HEK293 (cell line): ENCODE measurements around the gene C1QTNF1.

Source experiments
- CTCF ChIA-PET: fragments of 350-600 bp; formaldehyde crosslinking; extraction: SDS; loops from one replicate; lab custom pipeline; 2021; ENCODE audit warnings: antibody characterized with exemption; lab: Yijun Ruan, JAX
- POLR2A ChIA-PET: fragments of 300-600 bp; formaldehyde crosslinking; extraction: SDS; loops from one replicate; lab custom pipeline; 2020; ENCODE audit warnings: antibody characterized with exemption, inconsistent platforms; lab: Yijun Ruan, JAX
- H3K27ac ChIP-seq: fragments of 200-500 bp; sonication (Bioruptor generic); 2 replicates; pipeline ENCODE4 v1.5.1; 2014; ENCODE audit warnings: low read depth, low read length, control low read depth, inconsistent platforms; ENCODE audit errors: extremely low read depth
- H3K36me3 ChIP-seq, 2 experiments: fragments of 200-500 bp in 1 of 2; sonication (Bioruptor generic) in 1 of 2; 1 replicate in 1 of 2; 2 replicates in 1 of 2; pipeline ENCODE4 v1.5.1; 2014 to 2017; ENCODE audit warnings: inconsistent platforms in 2 of 2, low read length in 2 of 2; ENCODE audit not compliant: control insufficient read depth in 2 of 2, insufficient read depth in 1 of 2
- H3K4me1 ChIP-seq: fragments of 200-500 bp; sonication (Bioruptor generic); 2 replicates; pipeline ENCODE4 v1.5.1; 2014; ENCODE audit warnings: mild to moderate bottlenecking, low read length, inconsistent platforms; ENCODE audit not compliant: control insufficient read depth, insufficient read depth
- H3K4me3 ChIP-seq: 2 replicates; pipeline ENCODE4 v1.5.1; 2011; ENCODE audit warnings: low read depth, mild to moderate bottlenecking, control low read depth, low read length, moderate library complexity
- H3K9me3 ChIP-seq: fragments of 200-500 bp; sonication (Bioruptor generic); 2 replicates; pipeline ENCODE4 v1.5.1; 2014; ENCODE audit warnings: low read depth, low read length, inconsistent platforms; ENCODE audit not compliant: control insufficient read depth, insufficient read depth
- KLF17 ChIP-seq: fragments of 450-650 bp; formaldehyde crosslinking; IDR thresholded peaks from 2 replicates; pipeline ENCODE4 v1.5.1; 2016; ENCODE audit warnings: missing biosample characterization, missing genetic modification characterization
- KLF7 ChIP-seq: fragments of 450-650 bp; formaldehyde crosslinking; IDR thresholded peaks from 2 replicates; pipeline ENCODE4 v1.5.1; 2016; ENCODE audit warnings: missing biosample characterization, missing genetic modification characterization, borderline replicate concordance
- SCRT1 ChIP-seq: fragments of 450-650 bp; formaldehyde crosslinking; IDR thresholded peaks from 2 replicates; pipeline ENCODE4 v1.5.1; 2016; ENCODE audit warnings: missing biosample characterization, missing genetic modification characterization, borderline replicate concordance
- SCRT2 ChIP-seq: fragments of 450-650 bp; formaldehyde crosslinking; IDR thresholded peaks from 2 replicates; pipeline ENCODE4 v1.5.1; 2016; ENCODE audit warnings: missing biosample characterization, missing genetic modification characterization
- SP3 ChIP-seq: fragments of 450-650 bp; formaldehyde crosslinking; IDR thresholded peaks from 2 replicates; pipeline ENCODE4 v1.5.1; 2016; ENCODE audit warnings: missing biosample characterization, missing genetic modification characterization
- TCF7L2 ChIP-seq: IDR thresholded peaks from 2 replicates; pipeline ENCODE4 v1.6.1; 2011; ENCODE audit warnings: low read depth, mild to moderate bottlenecking, inconsistent platforms, low read length, moderate library complexity, borderline replicate concordance
- WT1 ChIP-seq: fragments of 450-650 bp; formaldehyde crosslinking; IDR thresholded peaks from 2 replicates; pipeline ENCODE4 v1.5.1; 2016; ENCODE audit warnings: missing biosample characterization, missing genetic modification characterization
- YY2 ChIP-seq: fragments of 450-650 bp; formaldehyde crosslinking; IDR thresholded peaks from 2 replicates; pipeline ENCODE4 v1.5.1; 2016; ENCODE audit warnings: missing biosample characterization, missing genetic modification characterization
- ZNF148 ChIP-seq: fragments of 450-650 bp; formaldehyde crosslinking; IDR thresholded peaks from 2 replicates; pipeline ENCODE4 v1.5.0; 2017; ENCODE audit warnings: missing biosample characterization, missing genetic modification characterization, borderline replicate concordance
- ZNF248 ChIP-seq: fragments of 450-650 bp; formaldehyde crosslinking; IDR thresholded peaks from 2 replicates; pipeline ENCODE4 v1.5.1; 2017; ENCODE audit warnings: missing biosample characterization, missing genetic modification characterization
- ZNF341 ChIP-seq: fragments of 450-650 bp; formaldehyde crosslinking; IDR thresholded peaks from 2 replicates; pipeline ENCODE4; 2016; ENCODE audit warnings: low read depth, missing biosample characterization, missing genetic modification characterization
- ZNF544 ChIP-seq: fragments of 450-650 bp; formaldehyde crosslinking; IDR thresholded peaks from 2 replicates; pipeline ENCODE4 v1.5.0; 2017; ENCODE audit warnings: missing biosample characterization, missing genetic modification characterization
- ZNF555 ChIP-seq: fragments of 450-650 bp; formaldehyde crosslinking; conservative IDR thresholded peaks from 2 replicates; pipeline ENCODE4 v1.5.1; 2017; ENCODE audit warnings: missing biosample characterization, mild to moderate bottlenecking, missing genetic modification characterization, inconsistent platforms
- ZNF610 ChIP-seq: fragments of 450-650 bp; formaldehyde crosslinking; IDR thresholded peaks from 2 replicates; pipeline ENCODE4 v1.5.1; 2016; ENCODE audit warnings: missing biosample characterization, missing genetic modification characterization, borderline replicate concordance
- ZNF658 ChIP-seq: fragments of 450-650 bp; formaldehyde crosslinking; IDR thresholded peaks from 2 replicates; pipeline ENCODE4; 2016; ENCODE audit warnings: missing biosample characterization, missing genetic modification characterization
- ZNF747 ChIP-seq: fragments of 450-650 bp; formaldehyde crosslinking; IDR thresholded peaks from 2 replicates; pipeline ENCODE4 v1.5.1; 2016; ENCODE audit warnings: missing biosample characterization, missing genetic modification characterization
- ZNF791 ChIP-seq: fragments of 450-650 bp; formaldehyde crosslinking; IDR thresholded peaks from 2 replicates; pipeline ENCODE4 v1.5.1; 2016; ENCODE audit warnings: missing biosample characterization, missing genetic modification characterization
- ZSCAN16 ChIP-seq: fragments of 450-650 bp; formaldehyde crosslinking; IDR thresholded peaks from 2 replicates; pipeline ENCODE4 v1.5.1; 2016; ENCODE audit warnings: missing biosample characterization, missing genetic modification characterization
- ZSCAN18 ChIP-seq: fragments of 450-650 bp; formaldehyde crosslinking; IDR thresholded peaks from 2 replicates; pipeline ENCODE4 v1.5.1; 2016; ENCODE audit warnings: missing biosample characterization, missing genetic modification characterization

Gene C1QTNF1

GRCh38 chr17:79031996-79032875, 8.3 kb downstream of the C1QTNF1 start (continued):
- TF ChIP-seq ZNF248 (no peak), ZNF341 (no peak), KLF17 (tag by site-specific recombination) (no peak)

GRCh38 chr17:79033046-79033616, 9.2 kb downstream of the C1QTNF1 start:
- Histone ChIP-seq H3K4me3 (no peak overlapping the region), H3K9me3 (no peaks in the 10 kb centered on the region), H3K36me3 (no peaks in the 10 kb centered on the region), H3K27ac (no peak overlapping the region), H3K4me1 (peaks cover 9% of the 10 kb centered on the region; the same call in 1 of the 2 replicates)
- POLR2A ChIA-PET: interaction anchor here (1.7 kb wide), 1 partner anchor 53 kb away, joined by 4 read pairs; the partner anchor contains the start of gene LGALS3BP
- TF ChIP-seq ZNF544 (no peak), ZSCAN16 (tag by site-specific recombination) (no peak), WT1 (tag by site-specific recombination) (no peak), ZNF555 (no peak), SCRT1 (tag by site-specific recombination) (no peak), KLF7 (tag by site-specific recombination) (no peak), ZNF610 (tag by site-specific recombination) (no peak), ZNF791 (tag by site-specific recombination) (no peak), SP3 (no peak), ZNF658 (no peak), SCRT2 (tag by site-specific recombination) (no peak), TCF7L2 (no peak), YY2 (no peak), ZNF148 (tag by site-specific recombination) (no peak), ZSCAN18 (no peak), ZNF747 (tag by site-specific recombination) (no peak)
- CTCF ChIA-PET: interaction anchor here (0.8 to 5.2 kb wide), 7 partner anchors 9 to 1001 kb away, joined by 3 to 48 read pairs (median 5); no protein-coding TSS in a partner anchor
